ENCODE data around the gene TRPV6. TPM values are rescaled to one million over a fixed set of nuclear protein-coding genes. Genes with fewer than 3 reads are reported as not detected.

Gene TRPV6
- total RNA-seq, 1 donor from 2014 or later, result not detected

GRCh38 chr7:142832417-142832816 is 53.1 kb downstream of the TRPV6 start:
- ATAC-seq (no peak), DNase-seq (ENCODE audit: missing footprints) (no peak)
- intact Hi-C loops (cut with DNase I), result no loop called here

DNA sequence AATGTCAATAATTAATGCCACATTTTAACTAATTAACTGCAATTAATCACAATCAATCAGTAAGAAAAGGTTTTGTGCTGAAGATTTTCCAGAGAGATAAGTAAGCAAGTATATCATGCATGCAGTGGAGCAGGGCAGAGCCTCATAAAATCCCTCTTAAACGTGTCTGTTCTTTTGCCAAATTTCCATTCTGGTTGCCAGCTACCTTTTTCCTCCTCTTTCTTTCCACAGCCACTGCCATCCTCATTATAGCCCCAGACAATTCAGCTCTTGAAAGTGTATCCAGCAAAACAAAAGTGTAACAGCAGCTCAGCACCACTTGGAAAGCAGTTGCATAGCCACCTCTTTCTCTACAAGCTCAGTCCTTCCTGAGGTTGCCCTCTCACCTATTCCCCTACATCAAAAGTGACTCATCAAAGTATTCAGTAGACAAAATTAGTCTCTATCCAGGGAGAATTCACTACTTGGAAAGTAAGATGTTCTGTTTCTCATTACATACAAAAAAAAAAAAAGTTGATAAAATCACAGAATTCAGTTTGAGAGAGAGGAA is 57.5 kb downstream of the TRPV6 start:
- ATAC-seq, result no peak
- no peak for DNase-seq (ENCODE audit: missing footprints)

GRCh38 chr7:142822714-142823113 is 62.8 kb downstream of the TRPV6 start:
- no peak for ATAC-seq
- intact Hi-C loops (cut with DNase I), result no loop called here
- no peak for DNase-seq (ENCODE audit: missing footprints)

More for the DNA sequence above, 57.5 kb downstream of the TRPV6 start:
- intact Hi-C loops (cut with DNase I), result no loop called here

Other genes starting within 250 kb of the TRPV6 start
- gene PRSS1, start 136.3 kb downstream of the TRPV6 start, total RNA-seq, result not detected
- gene PRSS2, start 114.8 kb downstream of the TRPV6 start, total RNA-seq, result not detected
- gene EPHB6, start 30.7 kb downstream of the TRPV6 start, total RNA-seq, result 3.3 TPM
- gene TRPV5, start 48.0 kb upstream of the TRPV6 start, total RNA-seq, result not detected
- gene LLCFC1, start 53.7 kb upstream of the TRPV6 start, total RNA-seq, result not detected
- gene KEL, start 76.6 kb upstream of the TRPV6 start, total RNA-seq, result 0.62 TPM
- gene OR9A2, start 141.4 kb upstream of the TRPV6 start, total RNA-seq, result not detected
- gene OR6V1, start 166.6 kb upstream of the TRPV6 start, total RNA-seq, result not detected
- gene PIP, start 246.3 kb upstream of the TRPV6 start, total RNA-seq, result not detected